K562 (cell line): ENCODE measurements around the gene PTGES3. TPM values are rescaled to one million over a fixed set of nuclear protein-coding genes. Genes with fewer than 3 reads are reported as not detected.
A peak's percentile ranks its signal among the peaks of the same experiment; 100 is the strongest.

Source experiments
- BACH1 ChIP-seq: fragments of 200-800 bp; sonication (Bioruptor generic); IDR thresholded peaks from 2 replicates; pipeline ENCODE4 v1.6.1; 2016; ENCODE audit warnings: missing genetic modification characterization, missing compliant biosample characterization
- CREB1 ChIP-seq, 2 experiments: sonication (generic) in 1 of 2; formaldehyde crosslinking in 1 of 2; IDR thresholded peaks; 2 replicates each; pipeline versions ENCODE4 v1.6.1 to v1.8.0; 2012 to 2022; ENCODE audit warnings: inconsistent platforms in 1 of 2, mild to moderate bottlenecking in 1 of 2, missing genetic modification reagents in 1 of 2, moderate library complexity in 1 of 2
- ELF4 ChIP-seq: fragments of 450-650 bp; formaldehyde crosslinking; IDR thresholded peaks from 2 replicates; pipeline ENCODE4 v1.4.0; 2022; ENCODE audit warnings: missing genetic modification characterization
- GMEB1 ChIP-seq: fragments of 250-450 bp; sonication (Bioruptor Pico); IDR thresholded peaks from 2 replicates; pipeline ENCODE4 v1.4.0; 2020; ENCODE audit warnings: mild to moderate bottlenecking
- JUND ChIP-seq, 2 experiments: IDR thresholded peaks; 2 replicates in 1 of 2; 3 replicates in 1 of 2; pipeline ENCODE4 v1.6.1; 2011; ENCODE audit warnings: borderline replicate concordance in 2 of 2, low read depth in 2 of 2, low read length in 2 of 2, improper control_type of control experiment in 1 of 2, missing biosample characterization in 1 of 2, missing genetic modification characterization in 1 of 2, missing genetic modification reagents in 1 of 2
- KLF6 ChIP-seq: fragments of 250-450 bp; sonication (Bioruptor Pico); IDR thresholded peaks from 2 replicates; pipeline ENCODE4 v1.4.0; 2020; ENCODE audit warnings: mild to moderate bottlenecking, moderate library complexity, borderline replicate concordance
- NFIX ChIP-seq: fragments of 250-450 bp; sonication (Bioruptor Pico); IDR thresholded peaks from 2 replicates; pipeline ENCODE4 v1.4.0; 2020; ENCODE audit warnings: low read depth, mild to moderate bottlenecking, moderate library complexity
- PBX2 ChIP-seq, 2 experiments: IDR thresholded peaks in 1 of 2; conservative IDR thresholded peaks in 1 of 2; 2 replicates each; pipeline ENCODE4 v1.6.1; 2016; ENCODE audit warnings: low read depth in 2 of 2, mild to moderate bottlenecking in 1 of 2, missing compliant biosample characterization in 1 of 2, missing genetic modification characterization in 1 of 2, moderate library complexity in 1 of 2
- POLR2A ChIP-seq: fragments of 450-650 bp; conservative IDR thresholded peaks from 2 replicates; pipeline ENCODE4 v1.6.1; 2016
- SAP30 ChIP-seq: fragments of 200-600 bp; sonication (generic); IDR thresholded peaks from 2 replicates; pipeline ENCODE4 v1.6.1; 2012; ENCODE audit warnings: borderline replicate concordance, low read depth, mild to moderate bottlenecking, moderate library complexity, low read length, control low read depth, inconsistent platforms; ENCODE audit not compliant: insufficient read depth, poor library complexity, severe bottlenecking
- SMAD3 ChIP-seq: fragments of 450-650 bp; formaldehyde crosslinking; conservative IDR thresholded peaks from 2 replicates; pipeline ENCODE4 v1.4.0; 2020; ENCODE audit warnings: mild to moderate bottlenecking
- STAT6 ChIP-seq: sonication (generic); formaldehyde crosslinking; IDR thresholded peaks from 2 replicates; pipeline ENCODE4 v1.8.1; 2023; ENCODE audit warnings: mild to moderate bottlenecking, missing genetic modification reagents
- TAF1 ChIP-seq: IDR thresholded peaks from 2 replicates; pipeline ENCODE4 v1.6.1; 2011; ENCODE audit warnings: mild to moderate bottlenecking, low read length, moderate library complexity; ENCODE audit not compliant: insufficient read depth, control insufficient read depth, severe bottlenecking; ENCODE audit errors: extremely low read depth
- TBP ChIP-seq: optimal IDR thresholded peaks from 2 replicates; pipeline ENCODE3; 2011; ENCODE audit warnings: low read depth, low read length, improper control_type of control experiment
- XRCC3 ChIP-seq: fragments of 450-650 bp; IDR thresholded peaks from 2 replicates; pipeline ENCODE4 v1.6.1; 2017; ENCODE audit warnings: mild to moderate bottlenecking, moderate library complexity
- ZNF175 ChIP-seq: fragments of 200-800 bp; sonication (Bioruptor generic); IDR thresholded peaks from 2 replicates; pipeline ENCODE4 v1.6.1; 2016; ENCODE audit warnings: low read depth, mild to moderate bottlenecking, missing genetic modification characterization, missing compliant biosample characterization
- ZNF274 ChIP-seq: IDR thresholded peaks from 2 replicates; pipeline ENCODE4 v1.6.1; 2011; ENCODE audit warnings: low read depth, mild to moderate bottlenecking, low read length, moderate library complexity, borderline replicate concordance
- ZNF444 ChIP-seq: fragments of 250-450 bp; sonication (Bioruptor Pico); IDR thresholded peaks from 2 replicates; pipeline ENCODE4 v1.4.0; 2020; ENCODE audit warnings: mild to moderate bottlenecking, moderate library complexity
- polyA plus RNA-seq, 8 experiments: library from polyadenylated mRNA; depleted of rRNA in 4 of 8; stranded (reverse) in 5 of 8; unstranded in 3 of 8; fragments of >200 nt; fragmentation: Nextera tagmentation in 2 of 8; fragmentation: Illumina TruSeq in 1 of 8; extraction: Ambion mirVana in 2 of 8; extraction: Trizol in 1 of 8; gene quantifications; 2 replicates each; pipeline versions ENCODE4 v1.2.1 to v1.2.3, GENCODE V29; 2011 to 2014; ENCODE audit warnings: inconsistent platforms in 1 of 8, missing spikeins in 1 of 8
- total RNA-seq, 7 experiments: library from RNA; depleted of rRNA in 6 of 7; stranded (reverse); fragments of >200 nt in 6 of 7; fragmentation: Illumina TruSeq in 2 of 7; extraction: Trizol in 2 of 7; gene quantifications; 2 replicates each; pipeline versions ENCODE4 v1.2.1 to v1.2.3, GENCODE V29; 2011 to 2021; ENCODE audit warnings: low replicate concordance in 1 of 7

Gene PTGES3
- total and polyA plus RNA-seq, 9 of the 15 experiments (the other 6 are each of a cell fraction or from before 2014, with no cell fraction given) = 163 to 501 (median 213) TPM

- TF ChIP-seq PBX2 (CRISPR knock-in tag; IDR thresholded peaks at IDR 0.05; ENCODE audit: low read depth) (no peak), PBX2 (tag; conservative IDR thresholded peaks at IDR 0.05; ENCODE audit: low read depth) (peak; percentile 63; the same call in 1 of the 2 replicates), CREB1 (IDR thresholded peaks at IDR 0.05) (no peak), CREB1 (CRISPR knock-in tag; IDR thresholded peaks at IDR 0.05) (no peak), SMAD3 (CRISPR knock-in tag) (no peak), ELF4 (CRISPR knock-in tag) (no peak), ZNF444 (CRISPR knock-in tag) (no peak), POLR2A (no peak), ZNF274 (no peak), SAP30 (no peak), STAT6 (no peak), KLF6 (0 out of 2 replicates have a peak, but pooled peaks have one; percentile 26), TAF1 (no peak), TBP (peak; percentile 22), XRCC3 (no peak), JUND (IDR thresholded peaks at IDR 0.05; ENCODE audit: borderline replicate concordance, low read depth, low read length) (no peak), JUND (tag; IDR thresholded peaks at IDR 0.05; ENCODE audit: borderline replicate concordance, low read depth, low read length) (no peak), GMEB1 (CRISPR knock-in tag) (no peak), NFIX (CRISPR knock-in tag) (no peak), BACH1 (tag) (0 out of 2 replicates have a peak, but pooled peaks have one; percentile 7), ZNF175 (CRISPR knock-in tag) (0 out of 2 replicates have a peak, but pooled peaks have one; percentile 45)
These were observed 11.1 kb upstream of the PTGES3 start (continued) for GRCh38 chr12:56699020-56699661.
